PC-3 (cell line): ENCODE results near the gene COL10A1. TPM values are rescaled to one million over a fixed set of nuclear protein-coding genes. Genes with fewer than 3 reads are reported as not detected.

Experiments
- ATAC-seq: fragments of 200-7000 bp; cut with Tn5 transposase; 2 replicates; pipeline ENCODE4 v1.9.1; 2020; ENCODE audit warnings: mild to moderate bottlenecking, moderate library complexity
- BruUV-seq: library from RNA; stranded (reverse); fragments of 400-500 nt; replicated peaks from 2 replicates; lab custom pipeline; 2021; lab: Mats Ljungman, UMichigan
- CTCF ChIA-PET: fragments of 300-600 bp; sonication (Branson Sonifier 250); formaldehyde crosslinking; loops from one replicate; lab custom pipeline; 2022; ENCODE audit warnings: antibody characterized with exemption; lab: Charles Lee
- POLR2A ChIA-PET: fragments of 300-600 bp; sonication (Branson Sonifier 250); formaldehyde crosslinking; loops from one replicate; lab custom pipeline; 2022; ENCODE audit warnings: antibody characterized with exemption; ENCODE audit not compliant: unreplicated experiment; lab: Charles Lee
- DNase-seq: peaks from one replicate; pipeline ENCODE4 v3.0.0-alpha.2; 2015
- H2AFZ ChIP-seq: fragments of 300-600 bp; sonication (generic); 2 replicates; pipeline ENCODE4 v1.6.0; 2016; ENCODE audit warnings: antibody characterized with exemption, low read length
- H3F3A ChIP-seq: fragments of 300-600 bp; sonication (generic); one replicate; pipeline ENCODE4 v1.6.0; 2017; ENCODE audit warnings: antibody characterized with exemption, low read length, control low read depth, mild to moderate bottlenecking; ENCODE audit not compliant: unreplicated experiment
- H3K27ac ChIP-seq: fragments of 300-600 bp; sonication (generic); 2 replicates; pipeline ENCODE4 v1.5.1; 2016; ENCODE audit warnings: mild to moderate bottlenecking, low read length
- H3K27me3 ChIP-seq: fragments of 300-600 bp; sonication (generic); 2 replicates; pipeline ENCODE4 v1.6.1; 2016; ENCODE audit warnings: low read length, mixed read lengths
- H3K36me3 ChIP-seq: fragments of 300-600 bp; sonication (generic); 2 replicates; pipeline ENCODE4 v1.6.1; 2016; ENCODE audit warnings: low read depth, mixed run types, low read length, mixed read lengths
- H3K4me1 ChIP-seq: fragments of 300-600 bp; sonication (generic); 2 replicates; pipeline ENCODE4 v1.5.1; 2016; ENCODE audit warnings: low read length; ENCODE audit not compliant: insufficient read depth
- H3K4me2 ChIP-seq: fragments of 300-600 bp; sonication (generic); 2 replicates; pipeline ENCODE4 v1.6.0; 2016; ENCODE audit warnings: low read length
- H3K4me3 ChIP-seq: fragments of 300-600 bp; sonication (generic); 2 replicates; pipeline ENCODE4 v1.5.1; 2016; ENCODE audit warnings: mild to moderate bottlenecking, low read length, mixed read lengths
- H3K79me2 ChIP-seq: fragments of 300-600 bp; sonication (generic); 2 replicates; pipeline ENCODE4 v1.6.1; 2017; ENCODE audit warnings: low read length, mixed read lengths
- H3K9ac ChIP-seq: fragments of 300-600 bp; sonication (generic); 2 replicates; pipeline ENCODE4 v1.6.0; 2016; ENCODE audit warnings: mild to moderate bottlenecking, low read length
- H3K9me2 ChIP-seq: fragments of 300-600 bp; sonication (generic); replicated peaks from 2 replicates; pipeline ENCODE4 v1.6.1; 2016; ENCODE audit warnings: mixed run types, low read length, mixed read lengths
- H3K9me3 ChIP-seq: fragments of 300-600 bp; sonication (generic); 2 replicates; pipeline ENCODE4 v1.6.1; 2016; ENCODE audit warnings: low read length, mixed read lengths
- H4K20me1 ChIP-seq: fragments of 300-600 bp; sonication (generic); 2 replicates; pipeline ENCODE4 v1.6.1; 2016; ENCODE audit warnings: low read length, mixed read lengths
- CTCF ChIP-seq: fragments of 300-600 bp; sonication (generic); conservative IDR thresholded peaks from 2 replicates; pipeline ENCODE4 v1.5.1; 2017; ENCODE audit warnings: antibody characterized with exemption, low read depth, mild to moderate bottlenecking, low read length
- EZH2 ChIP-seq: fragments of 300-600 bp; sonication (generic); IDR thresholded peaks from one replicate; pipeline ENCODE4 v1.6.1; 2017; ENCODE audit warnings: antibody characterized with exemption, mild to moderate bottlenecking, low read length; ENCODE audit not compliant: unreplicated experiment
- EZH2phosphoT487 ChIP-seq: fragments of 300-600 bp; sonication (generic); IDR thresholded peaks from 2 replicates; pipeline ENCODE4 v1.6.1; 2018; ENCODE audit warnings: mild to moderate bottlenecking, antibody characterized with exemption, low read length, borderline replicate concordance
- intact Hi-C: fragments of 100-400 bp; cut with micrococcal nuclease; formaldehyde crosslinking; loops from 2 replicates; pipeline ENCODE4 v1.9.0; 2023
- total RNA-seq: library from RNA; depleted of rRNA; stranded (reverse); fragments of >200 nt; gene quantifications from 2 replicates; pipeline ENCODE4 v1.2.3, GENCODE V29; 2014

Gene COL10A1
- total RNA-seq, 1 experiment from 2014 or later = not detected

- TF ChIP-seq EZH2 (no peak), CTCF (no peak), EZH2phosphoT487 (no peak)
- ChIA-PET CTCF (no interaction called here), POLR2A (no interaction called here)
- Histone ChIP-seq H4K20me1 (no peaks in the 10 kb centered on the region), H3K36me3 (no peaks in the 10 kb centered on the region), H3K9ac (no peak overlapping the region), H3F3A (no peaks in the 10 kb centered on the region), H3K27me3 (no peaks in the 10 kb centered on the region), H3K4me2 (no peak overlapping the region), H2AFZ (no peak overlapping the region), H3K9me2 (no peaks in the 10 kb centered on the region), H3K27ac (no peak overlapping the region), H3K9me3 (no peaks in the 10 kb centered on the region), H3K4me3 (no peak overlapping the region), H3K4me1 (peaks cover 7% of the 10 kb centered on the region), H3K79me2 (no peaks in the 10 kb centered on the region)
- no peak for ATAC-seq
- BruUV-seq = no TSS peak
- DNase-seq = no peak
- intact Hi-C loops = no loop called here
Observed at GRCh38 chr6:116090251-116090650, 35.7 kb downstream of the COL10A1 start.

- intact Hi-C loops = no loop called here
- CTCF ChIA-PET = no interaction called here
Observed at GRCh38 chr6:116088946-116089345, 37.0 kb downstream of the COL10A1 start.

GRCh38 chr6:116087437-116088027, 38.4 kb downstream of the COL10A1 start:
- H3K4me2 ChIP-seq = no peak overlapping the region
- POLR2A ChIA-PET = no interaction called here
- ATAC-seq (peak; percentile 68), DNase-seq (peak; percentile 35)
- intact Hi-C loops = no loop called here
- H3K9ac ChIP-seq = no peak overlapping the region
- TF ChIP-seq CTCF = no peak
- no peak for TF ChIP-seq EZH2phosphoT487
- no peak for TF ChIP-seq EZH2
- no peaks in the 10 kb centered on the region for H3K79me2 ChIP-seq
- H3K27me3 ChIP-seq = no peaks in the 10 kb centered on the region
- no peaks in the 10 kb centered on the region for H3F3A ChIP-seq
- BruUV-seq = no TSS peak
- no peak overlapping the region for H3K4me3 ChIP-seq
- H2AFZ ChIP-seq = no peak overlapping the region
- H3K9me3 ChIP-seq = no peaks in the 10 kb centered on the region
- CTCF ChIA-PET = no interaction called here
- no peak overlapping the region for H3K27ac ChIP-seq
- no peaks in the 10 kb centered on the region for H3K9me2 ChIP-seq
- H4K20me1 ChIP-seq = no peaks in the 10 kb centered on the region
- H3K36me3 ChIP-seq = no peaks in the 10 kb centered on the region
- H3K4me1 ChIP-seq = peaks cover 7% of the 10 kb centered on the region

More at GRCh38 chr6:116088946-116089345, 37.0 kb downstream of the COL10A1 start:
- no TSS peak for BruUV-seq
- Histone ChIP-seq H2AFZ (no peak overlapping the region), H3K9me2 (no peaks in the 10 kb centered on the region), H3F3A (no peaks in the 10 kb centered on the region), H3K4me3 (no peak overlapping the region), H3K9me3 (no peaks in the 10 kb centered on the region), H3K79me2 (no peaks in the 10 kb centered on the region), H3K4me1 (peaks cover 7% of the 10 kb centered on the region), H3K27me3 (no peaks in the 10 kb centered on the region), H3K27ac (no peak overlapping the region), H3K36me3 (no peaks in the 10 kb centered on the region), H4K20me1 (no peaks in the 10 kb centered on the region), H3K4me2 (no peak overlapping the region), H3K9ac (no peak overlapping the region)
- TF ChIP-seq EZH2phosphoT487 = no peak
- no peak for ATAC-seq
- DNase-seq = no peak
- POLR2A ChIA-PET = no interaction called here
